Mesendoderm (in vitro differentiated cells): ENCODE results near the gene PEX26.

Source experiments
- DNase-seq: peaks from one replicate; pipeline ENCODE4 v3.0.0; 2013
- H2AK5ac ChIP-seq: 2 replicates; pipeline ENCODE4 v1.6.1; 2013; ENCODE audit warnings: low read length, inconsistent platforms
- H2BK120ac ChIP-seq: 2 replicates; pipeline ENCODE4 v1.6.1; 2013; ENCODE audit warnings: low read depth, mild to moderate bottlenecking, low read length, moderate library complexity, mixed read lengths
- H2BK15ac ChIP-seq: replicated peaks from 2 replicates; pipeline ENCODE4 v1.6.1; 2013; ENCODE audit warnings: low read depth, mild to moderate bottlenecking, moderate library complexity
- H2BK5ac ChIP-seq: 2 replicates; pipeline ENCODE4 v1.6.1; 2013; ENCODE audit warnings: low read length, inconsistent platforms
- H3K18ac ChIP-seq: 2 replicates; pipeline ENCODE4 v1.6.1; 2013; ENCODE audit warnings: mild to moderate bottlenecking, low read length, mixed read lengths
- H3K23ac ChIP-seq: one replicate; pipeline ENCODE4 v1.6.1; 2013; ENCODE audit warnings: low read length
- H3K27ac ChIP-seq: 2 replicates; pipeline ENCODE4 v1.5.1; 2013; ENCODE audit warnings: low read depth, mild to moderate bottlenecking, inconsistent platforms, low read length, moderate library complexity
- H3K27me3 ChIP-seq: 2 replicates; pipeline ENCODE4 v1.6.1; 2013; ENCODE audit warnings: low read length, control low read depth, mild to moderate bottlenecking, inconsistent platforms; ENCODE audit not compliant: insufficient read depth, poor library complexity
- H3K36me3 ChIP-seq: 2 replicates; pipeline ENCODE4 v1.6.1; 2013; ENCODE audit warnings: low read length, inconsistent platforms; ENCODE audit not compliant: control insufficient read depth, insufficient read depth
- H3K4ac ChIP-seq: one replicate; pipeline ENCODE4 v1.6.1; 2013; ENCODE audit warnings: low read depth, mild to moderate bottlenecking, low read length, moderate library complexity
- H3K4me1 ChIP-seq: 2 replicates; pipeline ENCODE4 v1.6.1; 2013; ENCODE audit warnings: low read depth, low read length, inconsistent platforms; ENCODE audit not compliant: control insufficient read depth
- H3K4me2 ChIP-seq: 2 replicates; pipeline ENCODE4 v1.6.1; 2013; ENCODE audit warnings: low read length
- H3K4me3 ChIP-seq: 2 replicates; pipeline ENCODE4 v1.5.1; 2013; ENCODE audit warnings: mild to moderate bottlenecking, low read length
- H3K56ac ChIP-seq: one replicate; pipeline ENCODE4 v1.6.1; 2013; ENCODE audit warnings: low read length
- H3K79me1 ChIP-seq: 2 replicates; pipeline ENCODE4 v1.6.1; 2013; ENCODE audit warnings: low read length, inconsistent platforms
- H3K79me2 ChIP-seq: 2 replicates; pipeline ENCODE4 v1.6.1; 2013; ENCODE audit warnings: mild to moderate bottlenecking, low read length; ENCODE audit not compliant: control insufficient read depth, insufficient read depth
- H3K9ac ChIP-seq: 2 replicates; pipeline ENCODE4 v1.6.1; 2013; ENCODE audit warnings: low read length, inconsistent platforms
- H4K5ac ChIP-seq: one replicate; pipeline ENCODE4 v1.6.1; 2013; ENCODE audit warnings: low read length
- H4K8ac ChIP-seq: one replicate; pipeline ENCODE4 v1.6.1; 2013; ENCODE audit warnings: low read depth, mild to moderate bottlenecking, control low read depth, low read length, moderate library complexity
- WGBS: extraction: QIAGEN DNeasy Blood & Tissue Kit; methylation state at CpG from one replicate; pipeline ENCODE4 v1.1.7; 2013; ENCODE audit warnings: low lambda C conversion rate, missing lambda C conversion rate; ENCODE audit not compliant: insufficient coverage; ENCODE audit errors: extremely low coverage; 5-methylcytosine and 5-hydroxymethylcytosine counted together

PEX26 gene

GRCh38 chr22:18090286-18090685 lies 12.5 kb downstream of the PEX26 start:
- H3K79me1 ChIP-seq, result no peaks in the 10 kb centered on the region
- H4K5ac ChIP-seq, result no peak overlapping the region
- H3K36me3 ChIP-seq, result peaks cover 7% of the 10 kb centered on the region
- no peak overlapping the region for H3K9ac ChIP-seq
- no peak overlapping the region for H3K4me3 ChIP-seq
- no peak overlapping the region for H2AK5ac ChIP-seq
- H3K4me1 ChIP-seq, result no peaks in the 10 kb centered on the region
- no peak overlapping the region for H2BK120ac ChIP-seq
- no peak overlapping the region for H3K23ac ChIP-seq
- no peak overlapping the region for H3K4me2 ChIP-seq
- H3K56ac ChIP-seq, result no peak overlapping the region
- no peak overlapping the region for H3K4ac ChIP-seq
- DNase-seq, result no peak
- no peak overlapping the region for H3K18ac ChIP-seq
- no CpG with 5 or more reads among the region's 8 CpGs for WGBS
- H3K27me3 ChIP-seq, result no peaks in the 10 kb centered on the region
- no peak overlapping the region for H2BK15ac ChIP-seq
- no peak overlapping the region for H3K27ac ChIP-seq
- H3K79me2 ChIP-seq, result no peaks in the 10 kb centered on the region
- no peak overlapping the region for H4K8ac ChIP-seq
- H2BK5ac ChIP-seq, result no peak overlapping the region

GRCh38 chr22:18091478-18091877 lies 13.7 kb downstream of the PEX26 start:
- H3K36me3 ChIP-seq, result peaks cover 6% of the 10 kb centered on the region
- H3K79me1 ChIP-seq, result no peaks in the 10 kb centered on the region
- H3K18ac ChIP-seq, result no peak overlapping the region
- H3K27me3 ChIP-seq, result no peaks in the 10 kb centered on the region
- H2BK5ac ChIP-seq, result no peak overlapping the region
- no peak overlapping the region for H2BK15ac ChIP-seq
- no peak overlapping the region for H3K4me2 ChIP-seq
- no peak for DNase-seq
- no peak overlapping the region for H4K8ac ChIP-seq
- no peak overlapping the region for H2AK5ac ChIP-seq
- no peak overlapping the region for H3K4me3 ChIP-seq
- no peak overlapping the region for H3K56ac ChIP-seq
- H3K9ac ChIP-seq, result no peak overlapping the region
- H3K4ac ChIP-seq, result no peak overlapping the region
- H4K5ac ChIP-seq, result no peak overlapping the region
- H3K79me2 ChIP-seq, result no peaks in the 10 kb centered on the region
- H3K4me1 ChIP-seq, result no peaks in the 10 kb centered on the region
- H3K23ac ChIP-seq, result no peak overlapping the region
- no peak overlapping the region for H2BK120ac ChIP-seq
- WGBS, result no CpG with 5 or more reads among the region's 7 CpGs
- H3K27ac ChIP-seq, result no peak overlapping the region

DNA sequence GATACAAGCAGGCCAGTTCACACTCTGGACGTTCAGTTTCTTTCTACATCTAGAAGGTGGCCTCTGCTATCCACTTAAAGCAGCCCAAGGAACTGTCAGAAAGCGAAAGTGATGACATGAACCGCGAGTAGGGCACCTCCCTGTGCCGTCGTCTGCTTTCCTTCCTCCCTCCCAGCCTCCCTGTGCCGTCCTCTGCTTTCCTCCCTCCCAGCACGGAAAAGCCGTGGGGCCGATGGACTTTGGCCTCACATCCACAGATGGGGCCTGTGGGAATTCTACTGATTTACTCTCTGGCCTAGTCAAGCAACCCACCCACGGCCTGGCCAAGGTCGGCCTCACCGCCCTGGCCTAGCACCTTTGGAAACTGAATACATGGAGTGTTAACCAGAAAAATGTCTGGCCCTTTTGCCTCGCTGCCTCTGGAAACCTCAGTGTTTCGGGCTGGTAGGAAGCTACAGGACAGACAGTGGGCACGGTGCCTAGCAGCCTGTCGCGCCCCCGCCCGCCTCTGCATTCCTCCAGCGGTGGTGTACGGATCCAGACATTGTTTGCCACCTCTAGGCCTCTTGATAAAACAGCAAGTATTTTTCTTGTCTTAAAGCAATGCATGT lies 14.2 kb downstream of the PEX26 start:
- Histone ChIP-seq H3K4ac (no peak overlapping the region), H2BK5ac (no peak overlapping the region), H3K27ac (no peak overlapping the region), H3K4me2 (no peak overlapping the region), H3K23ac (no peak overlapping the region), H2AK5ac (no peak overlapping the region), H2BK15ac (no peak overlapping the region), H4K5ac (no peak overlapping the region), H4K8ac (no peak overlapping the region), H3K79me1 (no peaks in the 10 kb centered on the region), H2BK120ac (no peak overlapping the region), H3K4me3 (no peak overlapping the region), H3K4me1 (no peaks in the 10 kb centered on the region), H3K18ac (no peak overlapping the region), H3K79me2 (no peaks in the 10 kb centered on the region), H3K27me3 (no peaks in the 10 kb centered on the region), H3K36me3 (peaks cover 6% of the 10 kb centered on the region), H3K56ac (no peak overlapping the region), H3K9ac (no peak overlapping the region)
- WGBS, result no CpG with 5 or more reads among the region's 22 CpGs
- no peak for DNase-seq

- Histone ChIP-seq H3K36me3 (peaks cover 4% of the 10 kb centered on the region), H3K27ac (no peak overlapping the region), H3K4me2 (no peak overlapping the region), H3K79me2 (no peaks in the 10 kb centered on the region), H3K79me1 (no peaks in the 10 kb centered on the region), H4K8ac (no peak overlapping the region), H3K27me3 (no peaks in the 10 kb centered on the region), H3K4ac (no peak overlapping the region), H2BK15ac (no peak overlapping the region), H3K9ac (no peak overlapping the region), H4K5ac (no peak overlapping the region), H2BK5ac (no peak overlapping the region), H3K4me1 (no peaks in the 10 kb centered on the region), H3K56ac (no peak overlapping the region), H3K18ac (no peak overlapping the region), H3K23ac (no peak overlapping the region), H3K4me3 (no peak overlapping the region), H2BK120ac (no peak overlapping the region), H2AK5ac (no peak overlapping the region)
- no peak for DNase-seq
- no CpG with 5 or more reads among the region's 6 CpGs for WGBS
Measured at GRCh38 chr22:18093661-18094060, 15.9 kb downstream of the PEX26 start.

DNA sequence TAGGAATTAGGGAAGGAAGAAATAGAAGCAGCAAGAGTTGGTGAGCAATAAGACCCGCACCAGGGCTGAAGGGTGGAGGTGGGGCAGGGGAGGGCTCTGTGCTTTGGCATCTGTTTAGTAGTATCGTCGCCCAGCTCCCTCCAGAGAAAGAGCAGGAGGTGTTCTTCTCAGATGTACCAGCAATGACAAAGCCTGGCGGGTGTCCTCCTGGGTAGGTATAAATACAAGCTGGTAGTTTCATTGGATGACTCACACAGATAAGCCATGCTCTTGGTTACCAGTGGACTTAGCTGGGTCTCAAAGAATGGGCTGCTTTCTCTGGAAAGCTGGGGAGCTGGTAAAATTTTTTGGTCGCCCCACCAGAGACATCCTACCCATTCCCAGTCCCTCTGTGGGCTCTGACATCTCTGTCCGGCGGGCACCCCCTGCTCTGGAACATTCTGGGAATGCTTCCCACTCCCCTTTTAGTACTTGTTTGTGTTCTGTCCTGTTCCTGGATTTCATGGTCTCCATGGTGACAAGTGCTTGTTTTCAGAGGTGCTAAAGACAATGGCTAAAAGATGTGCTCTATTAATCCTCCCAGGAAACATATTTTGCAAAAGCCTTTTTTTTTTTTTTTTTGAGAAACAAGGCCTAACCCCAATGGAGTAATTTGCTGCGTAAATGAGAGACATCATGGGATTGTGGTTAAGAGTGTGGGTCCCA lies 17.5 kb downstream of the PEX26 start:
- Histone ChIP-seq H3K27me3 (no peaks in the 10 kb centered on the region), H4K5ac (no peak overlapping the region), H3K9ac (no peak overlapping the region), H3K56ac (no peak overlapping the region), H2BK5ac (no peak overlapping the region), H3K79me1 (no peaks in the 10 kb centered on the region), H2BK120ac (no peak overlapping the region), H2BK15ac (no peak overlapping the region), H3K4ac (no peak overlapping the region), H3K27ac (no peak overlapping the region), H3K4me1 (no peaks in the 10 kb centered on the region), H3K23ac (no peak overlapping the region), H3K4me2 (no peak overlapping the region), H3K79me2 (no peaks in the 10 kb centered on the region), H4K8ac (no peak overlapping the region), H3K18ac (no peak overlapping the region), H3K4me3 (no peak overlapping the region), H2AK5ac (no peak overlapping the region), H3K36me3 (no peaks in the 10 kb centered on the region)
- no peak for DNase-seq
- no CpG with 5 or more reads among the region's 8 CpGs for WGBS

GRCh38 chr22:18096823-18097222 lies 19.0 kb downstream of the PEX26 start:
- H3K79me2 ChIP-seq, result no peaks in the 10 kb centered on the region
- no CpG with 5 or more reads among the region's 3 CpGs for WGBS

More at GRCh38 chr22:18096823-18097222, 19.0 kb downstream of the PEX26 start:
- Histone ChIP-seq H3K4me2 (no peak overlapping the region), H3K4me1 (no peaks in the 10 kb centered on the region), H3K9ac (no peak overlapping the region), H3K4ac (no peak overlapping the region), H2AK5ac (no peak overlapping the region), H3K27ac (no peak overlapping the region), H3K79me1 (no peaks in the 10 kb centered on the region), H2BK120ac (no peak overlapping the region), H3K56ac (no peak overlapping the region), H3K27me3 (no peaks in the 10 kb centered on the region), H3K18ac (no peak overlapping the region), H3K36me3 (no peaks in the 10 kb centered on the region), H4K5ac (no peak overlapping the region), H4K8ac (no peak overlapping the region), H2BK15ac (no peak overlapping the region), H3K23ac (no peak overlapping the region), H3K4me3 (no peak overlapping the region), H2BK5ac (no peak overlapping the region)
- no peak for DNase-seq
